ENCODE data around the gene ZSWIM1. TPM values are rescaled to one million over a fixed set of nuclear protein-coding genes. Genes with fewer than 3 reads are reported as not detected.

Gene ZSWIM1
- total and polyA plus RNA-seq, 2 of the 13 experiments (the other 11 are each of a cell fraction or from before 2014, with no cell fraction given) = 9.5 to 11.7 TPM

DNA sequence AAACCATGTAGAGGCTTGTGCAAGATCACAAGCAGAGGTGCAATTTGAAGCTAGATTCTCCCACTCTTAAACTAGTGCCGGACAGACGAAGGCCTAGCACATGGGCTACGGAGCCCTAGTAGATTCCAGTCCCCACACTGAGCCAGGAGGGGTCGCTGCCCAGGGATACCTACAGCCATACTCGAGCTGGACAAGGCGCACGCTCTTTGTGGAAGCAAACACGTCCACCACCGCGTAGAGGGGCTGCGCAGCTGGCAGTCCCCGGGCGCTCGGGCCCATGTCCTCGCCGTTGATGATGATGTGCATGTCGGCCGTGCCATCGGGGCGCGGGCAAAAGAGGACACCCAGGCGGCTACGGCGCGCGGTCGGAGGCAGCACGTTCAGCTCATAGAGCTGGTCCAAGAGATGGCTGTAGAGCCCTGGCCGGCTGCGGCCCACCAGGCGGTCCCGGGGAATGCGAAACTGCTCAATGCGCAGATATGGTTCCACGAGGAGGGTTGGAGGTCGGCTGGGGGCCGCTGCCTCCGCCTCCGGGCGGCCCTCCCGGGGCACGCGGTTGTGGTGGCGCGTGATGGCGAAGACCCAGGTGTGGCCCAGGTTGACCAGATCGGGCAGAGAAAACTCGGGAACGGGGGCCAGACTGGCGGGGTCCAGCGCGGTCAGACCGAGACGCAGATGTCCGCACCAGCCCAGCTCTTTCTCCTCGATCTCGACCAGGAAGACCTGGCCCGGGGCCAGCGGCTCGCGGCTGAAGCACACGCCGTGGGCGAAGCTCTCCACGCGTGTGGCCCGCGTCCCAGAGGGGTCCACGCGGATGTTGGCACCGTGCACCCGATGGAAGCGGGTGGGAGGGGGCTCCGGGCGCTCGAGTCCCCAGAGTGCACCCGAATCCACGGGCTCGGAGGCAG lies 9.3 kb downstream of the ZSWIM1 start (continued):
- TF ChIP-seq, protein P1, sequence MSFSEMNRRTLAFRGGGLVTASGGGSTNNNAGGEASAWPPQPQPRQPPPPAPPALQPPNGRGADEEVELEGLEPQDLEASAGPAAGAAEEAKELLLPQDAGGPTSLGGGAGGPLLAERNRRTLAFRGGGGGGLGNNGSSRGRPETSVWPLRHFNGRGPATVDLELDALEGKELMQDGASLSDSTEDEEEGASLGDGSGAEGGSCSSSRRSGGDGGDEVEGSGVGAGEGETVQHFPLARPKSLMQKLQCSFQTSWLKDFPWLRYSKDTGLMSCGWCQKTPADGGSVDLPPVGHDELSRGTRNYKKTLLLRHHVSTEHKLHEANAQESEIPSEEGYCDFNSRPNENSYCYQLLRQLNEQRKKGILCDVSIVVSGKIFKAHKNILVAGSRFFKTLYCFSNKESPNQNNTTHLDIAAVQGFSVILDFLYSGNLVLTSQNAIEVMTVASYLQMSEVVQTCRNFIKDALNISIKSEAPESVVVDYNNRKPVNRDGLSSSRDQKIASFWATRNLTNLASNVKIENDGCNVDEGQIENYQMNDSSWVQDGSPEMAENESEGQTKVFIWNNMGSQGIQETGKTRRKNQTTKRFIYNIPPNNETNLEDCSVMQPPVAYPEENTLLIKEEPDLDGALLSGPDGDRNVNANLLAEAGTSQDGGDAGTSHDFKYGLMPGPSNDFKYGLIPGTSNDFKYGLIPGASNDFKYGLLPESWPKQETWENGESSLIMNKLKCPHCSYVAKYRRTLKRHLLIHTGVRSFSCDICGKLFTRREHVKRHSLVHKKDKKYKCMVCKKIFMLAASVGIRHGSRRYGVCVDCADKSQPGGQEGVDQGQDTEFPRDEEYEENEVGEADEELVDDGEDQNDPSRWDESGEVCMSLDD (CRISPR knock-in tag; IDR thresholded peaks at IDR 0.05; ENCODE audit: borderline replicate concordance) = no peak; the same call in 1 of the 2 replicates
- TF ChIP-seq BORCS8-MEF2B (CRISPR knock-in tag; IDR thresholded peaks at IDR 0.05) (no peak; the same call in 1 of the 2 replicates), ZNF629 (CRISPR knock-in tag; conservative IDR thresholded peaks at IDR 0.05) (0 out of 2 replicates have a peak, but pooled peaks have one; percentile 16), ZNF512 (CRISPR knock-in tag; IDR thresholded peaks at IDR 0.05) (no peak; the same call in 1 of the 2 replicates), SKI (IDR thresholded peaks at IDR 0.05; ENCODE audit: partially characterized antibody) (no peak), ZMYM3 (CRISPR knock-in tag; IDR thresholded peaks at IDR 0.05) (0 out of 2 replicates have a peak, but pooled peaks have one; percentile 47), ZNF331 (CRISPR knock-in tag; IDR thresholded peaks at IDR 0.05) (peak; percentile 94), RFX1 (IDR thresholded peaks at IDR 0.05) (no peak), RFX5 (IDR thresholded peaks at IDR 0.05; ENCODE audit: low read depth, low read length) (peak; percentile 62), ZBTB40 (IDR thresholded peaks at IDR 0.05) (no peak), ZBTB40 (CRISPR knock-in tag; IDR thresholded peaks at IDR 0.05) (no peak; the same call in 1 of the 2 replicates), KDM6A (CRISPR knock-in tag; IDR thresholded peaks at IDR 0.05; ENCODE audit: low read depth) (no peak)
- TF ChIP-seq, protein P2, sequence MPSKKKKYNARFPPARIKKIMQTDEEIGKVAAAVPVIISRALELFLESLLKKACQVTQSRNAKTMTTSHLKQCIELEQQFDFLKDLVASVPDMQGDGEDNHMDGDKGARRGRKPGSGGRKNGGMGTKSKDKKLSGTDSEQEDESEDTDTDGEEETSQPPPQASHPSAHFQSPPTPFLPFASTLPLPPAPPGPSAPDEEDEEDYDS (CRISPR knock-in tag; IDR thresholded peaks at IDR 0.05) = peak; percentile 79
- TF ChIP-seq, protein P3, sequence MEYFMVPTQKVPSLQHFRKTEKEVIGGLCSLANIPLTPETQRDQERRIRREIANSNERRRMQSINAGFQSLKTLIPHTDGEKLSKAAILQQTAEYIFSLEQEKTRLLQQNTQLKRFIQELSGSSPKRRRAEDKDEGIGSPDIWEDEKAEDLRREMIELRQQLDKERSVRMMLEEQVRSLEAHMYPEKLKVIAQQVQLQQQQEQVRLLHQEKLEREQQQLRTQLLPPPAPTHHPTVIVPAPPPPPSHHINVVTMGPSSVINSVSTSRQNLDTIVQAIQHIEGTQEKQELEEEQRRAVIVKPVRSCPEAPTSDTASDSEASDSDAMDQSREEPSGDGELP (IDR thresholded peaks at IDR 0.05; ENCODE audit: borderline replicate concordance, low read depth) = peak; percentile 10; the same call in 1 of the 2 replicates
